Measurements from ENCODE around the gene CLEC16A.
"Not testable (repeated sequence)": the region's sequence is repeated elsewhere in the genome, so short reads cannot be mapped to it uniquely, and the experiment has no call there.

The CLEC16A gene

GRCh38 chr16:10926094-10926493, 18.3 kb upstream of the CLEC16A start:
- DNase-seq (ENCODE audit: low read depth) = no peak

- no peak for DNase-seq (ENCODE audit: low read depth)
Measured at GRCh38 chr16:10926867-10927266, 17.5 kb upstream of the CLEC16A start.

GRCh38 chr16:10927497-10928112, 16.8 kb upstream of the CLEC16A start:
- DNase-seq (ENCODE audit: low read depth) = no peak

GRCh38 chr16:10929097-10929496, 15.3 kb upstream of the CLEC16A start:
- DNase-seq (ENCODE audit: low read depth) = not testable (repeated sequence)

GRCh38 chr16:10929853-10930754, 14.3 kb upstream of the CLEC16A start:
- no peak for DNase-seq (ENCODE audit: low read depth)

- no peak for DNase-seq (ENCODE audit: low read depth)
Measured at GRCh38 chr16:10930755-10931093, 13.6 kb upstream of the CLEC16A start.

- no peak for DNase-seq (ENCODE audit: low read depth)
Measured at GRCh38 chr16:10931134-10931533, 13.2 kb upstream of the CLEC16A start.

- DNase-seq (ENCODE audit: low read depth) = no peak
Measured at GRCh38 chr16:10931977-10932632, 12.3 kb upstream of the CLEC16A start.

- DNase-seq (ENCODE audit: low read depth) = no peak
Measured at GRCh38 chr16:10932959-10933710, 11.2 kb upstream of the CLEC16A start.

GRCh38 chr16:10933865-10934264, 10.5 kb upstream of the CLEC16A start:
- no peak for DNase-seq (ENCODE audit: low read depth)

- no peak for DNase-seq (ENCODE audit: low read depth)
Measured at GRCh38 chr16:10934325-10935107, 9.8 kb upstream of the CLEC16A start.

GRCh38 chr16:10935226-10935915, 9.0 kb upstream of the CLEC16A start:
- DNase-seq (ENCODE audit: low read depth) = no peak

- DNase-seq (ENCODE audit: low read depth) = no peak
Measured at GRCh38 chr16:10936272-10936984, 7.9 kb upstream of the CLEC16A start.

GRCh38 chr16:10937068-10937859, 7.1 kb upstream of the CLEC16A start:
- DNase-seq (ENCODE audit: low read depth) = no peak

- DNase-seq (ENCODE audit: low read depth) = no peak
Measured at GRCh38 chr16:10938321-10938720, 6.0 kb upstream of the CLEC16A start.

- DNase-seq (ENCODE audit: low read depth) = no peak
Measured at GRCh38 chr16:10938796-10939648, 5.3 kb upstream of the CLEC16A start.

- DNase-seq (ENCODE audit: low read depth) = no peak
Measured at GRCh38 chr16:10939649-10940234, 4.6 kb upstream of the CLEC16A start.

- no peak for DNase-seq (ENCODE audit: low read depth)
Measured at GRCh38 chr16:10940501-10941079, 3.8 kb upstream of the CLEC16A start.
